Activated CD4-positive, alpha-beta T cell treated with anti-CD3 and anti-CD28 coated beads for 4 hours (primary cell): Measurements from ENCODE around the gene DBX1.
A peak's percentile ranks its signal among the peaks of the same experiment; 100 is the strongest.

Source experiments
- DNase-seq, 2 donors: peaks; one replicate each; pipeline ENCODE4 v3.0.0-alpha.2; 2020

Gene DBX1

GRCh38 chr11:20120134-20120925, 39.9 kb downstream of the DBX1 start:
- no peak for DNase-seq

- no peak for DNase-seq
Measured at GRCh38 chr11:20119315-20119714, 41.0 kb downstream of the DBX1 start.

DNA sequence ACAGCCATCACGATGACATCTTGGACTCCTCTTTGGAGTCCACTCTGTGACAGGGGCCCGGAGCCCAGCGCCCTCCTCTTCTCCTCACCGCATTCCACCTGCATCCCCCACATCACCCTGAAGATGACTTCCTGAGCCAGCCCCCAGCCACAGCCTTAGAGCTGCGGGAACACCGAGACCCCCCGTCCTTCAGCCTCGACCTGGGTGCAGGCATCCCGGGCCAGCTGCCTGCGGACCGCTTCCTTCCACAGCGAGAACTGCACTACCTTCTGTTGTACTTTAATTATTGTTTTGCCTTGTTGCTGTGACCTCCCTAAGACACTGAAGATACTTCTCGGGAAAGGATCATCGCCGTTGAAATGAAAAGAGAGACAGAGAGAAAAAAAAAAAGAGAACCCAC, 42.1 kb downstream of the DBX1 start:
- no peak for DNase-seq

DNA sequence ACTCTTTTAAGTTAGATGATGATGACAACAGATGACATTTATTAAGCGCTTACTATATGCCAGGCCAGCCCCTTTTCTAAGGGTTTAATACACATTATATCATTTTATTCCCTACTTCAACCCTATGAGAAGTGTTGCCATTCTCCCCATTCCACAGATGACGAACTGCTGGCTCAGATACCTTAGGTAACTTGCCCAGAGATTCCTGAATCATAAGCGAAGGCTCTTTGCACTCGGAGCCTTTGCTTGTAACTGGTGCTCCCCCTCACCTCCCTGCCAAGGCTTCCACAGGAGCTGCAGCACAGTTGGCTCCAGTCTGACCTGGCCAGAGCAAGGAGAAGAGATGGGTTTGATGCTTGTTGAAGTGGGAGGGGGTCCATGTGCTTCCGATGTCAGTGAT, 43.0 kb downstream of the DBX1 start:
- no peak for DNase-seq

DNA sequence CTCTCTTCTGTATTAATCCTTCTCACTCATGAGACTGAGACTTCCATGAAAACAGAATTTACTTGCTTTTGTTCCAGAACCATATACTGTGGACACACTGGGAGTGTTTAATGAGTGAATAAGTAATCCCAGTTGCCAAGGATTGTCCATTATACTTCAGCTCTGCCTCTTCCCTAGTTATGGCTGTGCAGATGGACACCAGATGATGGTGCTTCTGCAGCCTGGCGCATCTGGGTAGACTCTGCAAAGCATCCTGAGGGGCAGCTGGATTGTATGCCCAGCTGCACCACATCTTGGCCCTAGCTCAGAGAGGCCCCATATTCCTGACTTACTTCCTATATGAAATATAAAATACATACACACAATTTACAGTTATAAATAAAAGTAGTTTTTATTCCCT, 43.5 kb downstream of the DBX1 start:
- DNase-seq: no peak

DNA sequence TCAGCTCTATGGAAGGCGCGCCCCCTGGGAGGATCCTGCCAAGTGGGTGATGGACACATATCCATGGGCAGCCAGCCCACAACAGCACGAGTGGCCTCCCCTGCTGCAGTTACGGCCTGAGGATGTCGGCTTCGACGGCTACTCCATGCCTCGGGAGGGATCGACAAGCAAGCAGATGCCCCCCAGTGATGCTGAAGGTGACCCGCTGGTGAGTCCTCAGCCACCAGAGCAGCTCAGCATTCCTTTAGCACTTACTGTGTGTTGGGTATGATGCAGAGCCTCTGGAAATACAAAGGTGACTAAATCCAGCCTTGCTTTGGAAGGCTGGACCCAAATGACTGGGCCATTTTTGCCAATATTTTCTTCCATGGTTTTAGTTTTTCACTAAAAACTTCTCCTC, 45.7 kb downstream of the DBX1 start:
- DNase-seq: no peak

GRCh38 chr11:20113149-20113438, 47.2 kb downstream of the DBX1 start:
- DNase-seq: no peak

DNA sequence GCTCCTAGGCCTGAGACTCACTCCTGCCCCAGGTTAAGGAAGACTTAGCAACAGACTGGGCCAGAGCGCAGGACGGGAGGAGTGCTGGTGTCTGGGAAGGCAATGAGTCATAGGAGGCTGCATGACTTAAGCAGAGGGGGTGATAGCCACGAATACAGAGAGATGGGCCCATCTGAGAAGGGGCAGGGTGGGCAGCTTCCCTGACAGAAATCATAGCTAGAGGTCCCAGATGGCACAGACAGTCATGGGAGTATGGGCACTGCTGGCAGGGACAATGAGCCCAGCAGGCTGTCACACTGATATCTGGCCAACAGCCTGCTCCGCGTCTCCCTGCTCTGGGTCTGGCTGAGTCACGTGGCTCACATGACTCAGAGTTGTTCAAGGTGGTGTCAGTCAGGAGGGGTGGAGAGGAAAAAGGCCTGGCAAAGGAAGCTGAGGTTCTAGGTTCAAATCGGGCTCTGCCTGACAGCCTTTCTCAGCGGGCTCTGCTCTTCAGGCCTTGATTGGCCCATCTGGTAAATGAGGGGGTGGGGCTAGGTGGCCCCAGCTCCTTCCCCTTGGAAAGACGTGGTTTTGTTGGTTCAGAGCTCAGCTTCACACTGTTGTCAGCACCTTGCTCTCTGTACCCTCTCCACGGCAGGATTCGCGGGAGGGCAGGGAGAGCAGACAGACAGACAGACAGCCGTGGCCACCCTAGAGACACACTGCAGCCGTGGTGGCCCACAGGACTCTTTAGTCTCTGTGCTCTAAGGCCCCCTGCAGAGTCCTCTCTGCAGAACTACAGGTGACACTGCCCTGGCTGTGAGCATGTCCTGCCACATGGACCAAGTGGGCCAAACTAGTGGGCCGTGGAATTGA, 47.8 kb downstream of the DBX1 start:
- DNase-seq: no peak

DNA sequence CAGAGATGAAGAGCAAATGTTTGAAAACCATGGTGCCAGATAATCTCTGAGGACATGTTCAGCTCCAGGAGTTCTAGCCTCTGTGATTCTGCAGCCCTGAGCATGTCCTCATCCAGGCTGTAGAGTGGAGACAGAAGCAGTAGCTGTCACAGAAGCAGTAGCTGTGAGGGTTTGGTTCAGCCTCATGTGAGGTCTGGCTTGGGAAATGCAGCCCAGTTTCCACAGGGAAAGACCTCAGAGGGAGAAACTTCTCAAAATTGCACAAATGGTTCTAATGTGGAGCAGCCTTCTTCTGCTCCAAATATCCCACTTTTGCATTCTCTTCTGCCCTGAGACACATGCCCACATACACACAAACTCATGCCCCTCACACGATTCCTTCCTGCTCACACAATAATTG, 48.4 kb downstream of the DBX1 start:
- no peak for DNase-seq

DNA sequence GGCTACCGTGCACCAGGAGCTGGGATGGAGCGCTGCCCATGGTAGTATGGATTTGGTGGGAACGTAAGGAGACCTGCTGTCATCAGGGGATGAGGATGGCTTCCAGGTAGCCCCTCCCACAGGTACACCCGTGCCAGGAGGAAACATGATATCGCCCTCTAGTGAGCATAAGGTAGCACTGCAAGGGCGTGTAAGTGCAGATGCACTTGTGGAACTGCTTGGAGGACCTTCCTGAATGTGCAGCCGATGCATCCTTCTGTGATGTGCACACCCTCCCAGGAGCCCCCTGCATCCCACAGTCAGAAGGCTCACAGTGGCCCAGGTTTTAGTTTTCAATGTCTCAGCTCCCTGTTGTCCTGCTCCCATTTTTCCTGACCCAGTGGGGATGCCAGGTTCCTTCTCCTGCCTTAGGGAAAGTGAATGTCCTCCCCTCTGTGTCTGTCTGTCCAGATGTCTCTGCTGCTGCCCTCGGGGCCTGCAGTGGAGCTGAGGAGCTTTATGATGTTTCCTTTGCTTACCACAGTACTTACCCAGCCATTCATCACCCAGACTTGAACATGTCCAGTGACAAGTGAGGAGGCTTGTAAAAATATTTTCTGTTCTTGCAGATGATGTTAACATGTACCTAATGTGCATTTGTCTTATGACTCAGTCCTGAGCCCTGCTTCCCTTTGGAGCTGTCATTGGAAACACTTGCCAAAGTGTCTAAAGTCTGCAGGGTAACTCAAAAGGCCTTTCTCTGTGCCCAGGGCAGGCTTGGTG, 49.2 kb downstream of the DBX1 start:
- peak; percentile 8 to 39 for DNase-seq

GRCh38 chr11:20109731-20110445, 50.4 kb downstream of the DBX1 start:
- no peak for DNase-seq
